Uterus (tissue), 4 donors: ENCODE data around the gene EEFSEC. TPM values are rescaled to one million over a fixed set of nuclear protein-coding genes. Genes with fewer than 3 reads are reported as not detected.

Experiments
- DNase-seq, 2 donors: peaks; one replicate each; pipeline ENCODE4 v3.0.0-alpha.2; 2019 to 2020
- H3K27ac ChIP-seq, 2 donors: fragments of 200-600 bp; sonication (generic); 1 replicate in 1 of 2; 2 replicates in 1 of 2; pipeline ENCODE4 v1.5.1; 2016 to 2018
- H3K27me3 ChIP-seq, 2 donors: fragments of 200-600 bp; sonication (generic); one replicate each; pipeline ENCODE4 v1.5.1; 2018 to 2019; ENCODE audit warnings: control low read depth in 1 of 2
- H3K36me3 ChIP-seq, 2 donors: fragments of 200-600 bp; sonication (generic); one replicate each; pipeline ENCODE4 v1.5.1; 2019; ENCODE audit warnings: control low read depth in 1 of 2
- H3K4me1 ChIP-seq, 2 donors: fragments of 200-600 bp; sonication (generic); one replicate each; pipeline ENCODE4 v1.5.1; 2018 to 2019; ENCODE audit warnings: control low read depth in 1 of 2
- H3K4me3 ChIP-seq, 2 donors: fragments of 200-600 bp; sonication (generic); 1 replicate in 1 of 2; 2 replicates in 1 of 2; pipeline ENCODE4 v1.5.1; 2018 to 2019; ENCODE audit warnings: mild to moderate bottlenecking in 1 of 2
- H3K9me3 ChIP-seq, 2 donors: fragments of 200-600 bp; sonication (generic); one replicate each; pipeline ENCODE4 v1.5.1; 2019; ENCODE audit warnings: control low read depth in 1 of 2
- POLR2A ChIP-seq, 2 donors: fragments of 450-650 bp; IDR thresholded peaks; one replicate each; pipeline ENCODE4 v1.6.1; 2016; ENCODE audit warnings: antibody characterized with exemption in 2 of 2, mild to moderate bottlenecking in 1 of 2, moderate library complexity in 1 of 2
- intact Hi-C: fragments of 100-400 bp; cut with DNase I; formaldehyde crosslinking; loops from one replicate; pipeline ENCODE4 v1.15.1; 2023; ENCODE audit warnings: low total_unique reads
- total RNA-seq, 4 donors: library from RNA; depleted of rRNA in 3 of 4; stranded (reverse); fragments of >200 nt in 3 of 4; gene quantifications; one replicate each; pipeline versions ENCODE4 v1.1.0 to v1.2.4, GENCODE V29; 2014 to 2023
- TF ChIP-seq, protein P1 (sequence below), 4 experiments: fragments of 200-600 bp in 2 of 4; fragments of 450-650 bp in 2 of 4; sonication (generic) in 2 of 4; IDR thresholded peaks; one replicate each; pipeline ENCODE4 v1.5.1; 2016 to 2019; ENCODE audit warnings: antibody characterized with exemption in 4 of 4, mild to moderate bottlenecking in 2 of 4, moderate library complexity in 1 of 4
- donor health status: DM: yes; HTN: yes; CAD: no.

Gene EEFSEC
- total RNA-seq, 4 donors from 2014 or later = 2.9 to 20.0 (median 12.5) TPM

DNA sequence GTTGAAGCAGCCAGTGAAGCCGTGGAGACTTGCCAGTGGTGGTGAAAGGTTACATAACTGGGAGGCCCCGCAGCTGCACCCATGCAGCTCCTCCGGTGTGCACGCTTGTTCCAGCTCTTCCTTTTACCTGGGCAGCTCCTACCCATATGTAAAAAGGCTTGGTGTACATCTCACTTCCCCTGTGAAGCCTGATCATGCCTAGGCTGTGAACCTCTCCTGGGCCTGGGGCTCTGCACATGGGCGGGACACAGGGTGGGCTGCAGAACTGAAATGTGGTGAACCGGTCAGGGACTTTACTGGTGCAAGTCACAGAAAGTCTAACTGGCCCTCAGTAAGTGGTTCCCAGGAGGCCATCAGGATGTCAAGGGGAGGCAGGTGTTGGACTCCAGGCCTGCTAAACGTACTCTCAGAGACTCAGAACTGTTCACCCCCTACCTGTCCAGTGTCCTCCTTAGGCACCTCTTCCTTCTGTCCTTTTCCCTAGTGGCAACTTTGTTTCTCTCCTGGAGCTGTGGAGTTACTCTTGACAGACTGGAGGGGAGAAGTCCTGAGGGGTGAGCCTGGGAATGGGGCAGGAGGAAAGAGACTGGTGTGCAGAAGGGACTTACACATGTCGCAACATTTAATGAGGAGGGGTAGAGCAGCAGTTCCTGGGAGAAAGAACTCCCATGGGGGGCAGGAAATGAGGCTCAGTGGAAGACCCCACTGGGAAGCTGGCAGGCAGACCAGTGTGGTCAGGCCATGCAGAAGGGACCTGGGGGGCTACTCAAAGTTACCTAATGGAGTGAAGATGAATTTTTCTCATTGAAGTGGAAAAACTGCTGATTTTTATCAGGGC is 148.1 kb downstream of the EEFSEC start:
- Histone ChIP-seq H3K9me3 (no peaks in the 10 kb centered on the region), H3K4me3 (no peak overlapping the region), H3K27ac (no peak overlapping the region), H3K36me3 (no peaks in the 10 kb centered on the region), H3K4me1 (peaks cover 0 to 4% of the 10 kb centered on the region in 2 donors), H3K27me3 (no peaks in the 10 kb centered on the region)
- intact Hi-C loops = no loop called here
- TF ChIP-seq POLR2A (IDR thresholded peaks at IDR 0.05) = no peak
- TF ChIP-seq, protein P1, sequence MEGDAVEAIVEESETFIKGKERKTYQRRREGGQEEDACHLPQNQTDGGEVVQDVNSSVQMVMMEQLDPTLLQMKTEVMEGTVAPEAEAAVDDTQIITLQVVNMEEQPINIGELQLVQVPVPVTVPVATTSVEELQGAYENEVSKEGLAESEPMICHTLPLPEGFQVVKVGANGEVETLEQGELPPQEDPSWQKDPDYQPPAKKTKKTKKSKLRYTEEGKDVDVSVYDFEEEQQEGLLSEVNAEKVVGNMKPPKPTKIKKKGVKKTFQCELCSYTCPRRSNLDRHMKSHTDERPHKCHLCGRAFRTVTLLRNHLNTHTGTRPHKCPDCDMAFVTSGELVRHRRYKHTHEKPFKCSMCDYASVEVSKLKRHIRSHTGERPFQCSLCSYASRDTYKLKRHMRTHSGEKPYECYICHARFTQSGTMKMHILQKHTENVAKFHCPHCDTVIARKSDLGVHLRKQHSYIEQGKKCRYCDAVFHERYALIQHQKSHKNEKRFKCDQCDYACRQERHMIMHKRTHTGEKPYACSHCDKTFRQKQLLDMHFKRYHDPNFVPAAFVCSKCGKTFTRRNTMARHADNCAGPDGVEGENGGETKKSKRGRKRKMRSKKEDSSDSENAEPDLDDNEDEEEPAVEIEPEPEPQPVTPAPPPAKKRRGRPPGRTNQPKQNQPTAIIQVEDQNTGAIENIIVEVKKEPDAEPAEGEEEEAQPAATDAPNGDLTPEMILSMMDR (IDR thresholded peaks at IDR 0.05) = no peak
- no peak for DNase-seq

- peaks cover 0 to 4% of the 10 kb centered on the region in 2 donors for H3K4me1 ChIP-seq
- H3K9me3 ChIP-seq = no peaks in the 10 kb centered on the region
- TF ChIP-seq, protein P1 (IDR thresholded peaks at IDR 0.05) = no peak
- TF ChIP-seq POLR2A (IDR thresholded peaks at IDR 0.05) = no peak
- H3K36me3 ChIP-seq = no peaks in the 10 kb centered on the region
- intact Hi-C loops = no loop called here
- H3K27ac ChIP-seq = peak overlapping the region in 1 of 2 donors; percentile 5
- no peak for DNase-seq
- no peaks in the 10 kb centered on the region for H3K27me3 ChIP-seq
- H3K4me3 ChIP-seq = no peak overlapping the region
Measured at GRCh38 chr3:128306481-128306880, 153.2 kb downstream of the EEFSEC start.

- no peak for TF ChIP-seq POLR2A (IDR thresholded peaks at IDR 0.05)
- TF ChIP-seq, protein P1 (IDR thresholded peaks at IDR 0.05) = peak in 3 of 4 experiments; percentile 13 to 28 (median 16)
- Histone ChIP-seq H3K4me3 (no peak overlapping the region), H3K9me3 (no peaks in the 10 kb centered on the region), H3K4me1 (peaks cover 0 to 4% of the 10 kb centered on the region in 2 donors), H3K27me3 (no peaks in the 10 kb centered on the region), H3K36me3 (no peaks in the 10 kb centered on the region), H3K27ac (no peak overlapping the region)
- DNase-seq = no peak
- intact Hi-C loops = no loop called here
Measured at GRCh38 chr3:128307029-128307633, 153.8 kb downstream of the EEFSEC start.

GRCh38 chr3:128307781-128308469 is 154.6 kb downstream of the EEFSEC start:
- Histone ChIP-seq H3K27me3 (no peaks in the 10 kb centered on the region), H3K4me3 (no peak overlapping the region), H3K9me3 (no peaks in the 10 kb centered on the region), H3K36me3 (no peaks in the 10 kb centered on the region), H3K27ac (no peak overlapping the region), H3K4me1 (peaks cover 0 to 4% of the 10 kb centered on the region in 2 donors)
- intact Hi-C loops = no loop called here
- no peak for TF ChIP-seq POLR2A (IDR thresholded peaks at IDR 0.05)
- no peak for DNase-seq

GRCh38 chr3:128309026-128309425 is 155.7 kb downstream of the EEFSEC start:
- intact Hi-C loops = no loop called here

More at GRCh38 chr3:128309026-128309425, 155.7 kb downstream of the EEFSEC start:
- Histone ChIP-seq H3K4me1 (peaks cover 0 to 4% of the 10 kb centered on the region in 2 donors), H3K36me3 (no peaks in the 10 kb centered on the region), H3K27ac (no peak overlapping the region), H3K27me3 (no peaks in the 10 kb centered on the region), H3K9me3 (no peaks in the 10 kb centered on the region), H3K4me3 (no peak overlapping the region)
- DNase-seq = no peak
- TF ChIP-seq, protein P1 (IDR thresholded peaks at IDR 0.05) = no peak
- TF ChIP-seq POLR2A (IDR thresholded peaks at IDR 0.05) = no peak
